ENCODE measurements around the gene NCOA7.

GRCh38 chr6:125759959-125760457, 30.8 kb upstream of the NCOA7 start:
- TF ChIP-seq CTCF (IDR thresholded peaks at IDR 0.05; ENCODE audit: control extremely low read depth in 1 of 3, insufficient read depth in 1 of 3, low read depth in 1 of 3, low read length in 3 of 3) (no peak), FOSL1 (IDR thresholded peaks at IDR 0.05; ENCODE audit: insufficient read depth, low read depth, low read length) (no peak)
